HG02588 (cell line): ENCODE measurements around the gene COLQ.
"Not testable (repeated sequence)": the region's sequence is repeated elsewhere in the genome, so short reads cannot be mapped to it uniquely, and the experiment has no call there.

ENCODE experiments used
- ATAC-seq: cut with Tn5 transposase; IDR thresholded peaks from one replicate; pipeline ENCODE4 v1.9.1; 2021; ENCODE audit warnings: mild to moderate bottlenecking, moderate library complexity; ENCODE audit not compliant: unreplicated experiment

Gene COLQ

GRCh38 chr3:15430624-15431023 lies 90.9 kb downstream of the COLQ start:
- ATAC-seq = no peak

GRCh38 chr3:15429080-15429479 lies 92.4 kb downstream of the COLQ start:
- no peak for ATAC-seq

- no peak for ATAC-seq
These were observed 93.0 kb downstream of the COLQ start for GRCh38 chr3:15428539-15428938.

GRCh38 chr3:15427981-15428380 lies 93.5 kb downstream of the COLQ start:
- no peak for ATAC-seq

- ATAC-seq = peak; percentile 86
These were observed 94.2 kb downstream of the COLQ start, which contains the start of the genes EAF1 and METTL6 for GRCh38 chr3:15427182-15427880. EAF1 (plus strand) TSS chr3:15427598; CDS start chr3:15427780, 182 bp downstream. METTL6 (minus strand) TSS chr3:15427544; CDS start chr3:15426511, 1,033 bp downstream.

- no peak for ATAC-seq
These were observed 94.9 kb downstream of the COLQ start for GRCh38 chr3:15426579-15427118.

GRCh38 chr3:15420871-15421270 lies 100.6 kb downstream of the COLQ start:
- ATAC-seq = no peak

GRCh38 chr3:15410966-15411365 lies 110.5 kb downstream of the COLQ start:
- ATAC-seq = not testable (repeated sequence)

GRCh38 chr3:15409774-15410173 lies 111.7 kb downstream of the COLQ start:
- no peak for ATAC-seq

GRCh38 chr3:15409239-15409638 lies 112.3 kb downstream of the COLQ start:
- ATAC-seq = no peak

GRCh38 chr3:15405448-15406050 lies 116.0 kb downstream of the COLQ start:
- ATAC-seq = no peak

GRCh38 chr3:15404767-15405166 lies 116.7 kb downstream of the COLQ start:
- ATAC-seq = no peak

- no peak for ATAC-seq
These were observed 117.5 kb downstream of the COLQ start for GRCh38 chr3:15403965-15404364.

- no peak for ATAC-seq
These were observed 118.0 kb downstream of the COLQ start for GRCh38 chr3:15403495-15403894.

GRCh38 chr3:15401936-15402335 lies 119.6 kb downstream of the COLQ start:
- ATAC-seq = no peak
